Effector memory CD8-positive, alpha-beta T cell (primary cell): ENCODE measurements around the gene PER1.
"Not testable (repeated sequence)": the region's sequence is repeated elsewhere in the genome, so short reads cannot be mapped to it uniquely, and the experiment has no call there.

Experiments
- ATAC-seq: fragments of 150-1000 bp; cut with Tn5 transposase; replicated peaks from 2 replicates; pipeline ENCODE4 v1.10.0; 2021; ENCODE audit warnings: mild to moderate bottlenecking, moderate library complexity
- DNase-seq, 3 experiments: peaks; one replicate each; pipeline ENCODE4 v3.0.0; 2021
- H3K27ac Mint-ChIP-seq, 2 donors: one replicate each; pipeline ENCODE4 v1.8.0; 2022; ENCODE audit warnings: mild to moderate bottlenecking in 2 of 2, mixed read lengths in 2 of 2, moderate library complexity in 2 of 2
- H3K27me3 Mint-ChIP-seq, 2 donors: one replicate each; pipeline ENCODE4 v1.8.0; 2022; ENCODE audit warnings: mixed read lengths in 2 of 2
- H3K36me3 Mint-ChIP-seq: one replicate; pipeline ENCODE4 v1.8.0; 2022; ENCODE audit warnings: mild to moderate bottlenecking, moderate library complexity, mixed read lengths; ENCODE audit not compliant: insufficient read depth
- H3K4me1 Mint-ChIP-seq, 2 donors: one replicate each; pipeline ENCODE4 v1.8.0; 2022; ENCODE audit warnings: low read depth in 2 of 2, mixed read lengths in 2 of 2
- H3K4me3 Mint-ChIP-seq, 2 donors: one replicate each; pipeline ENCODE4 v1.8.0; 2022; ENCODE audit warnings: mild to moderate bottlenecking in 2 of 2, mixed read lengths in 2 of 2, moderate library complexity in 2 of 2
- H3K9me3 Mint-ChIP-seq, 2 donors: one replicate each; pipeline ENCODE4 v1.8.0; 2022; ENCODE audit warnings: mixed read lengths in 2 of 2

PER1 gene

DNA sequence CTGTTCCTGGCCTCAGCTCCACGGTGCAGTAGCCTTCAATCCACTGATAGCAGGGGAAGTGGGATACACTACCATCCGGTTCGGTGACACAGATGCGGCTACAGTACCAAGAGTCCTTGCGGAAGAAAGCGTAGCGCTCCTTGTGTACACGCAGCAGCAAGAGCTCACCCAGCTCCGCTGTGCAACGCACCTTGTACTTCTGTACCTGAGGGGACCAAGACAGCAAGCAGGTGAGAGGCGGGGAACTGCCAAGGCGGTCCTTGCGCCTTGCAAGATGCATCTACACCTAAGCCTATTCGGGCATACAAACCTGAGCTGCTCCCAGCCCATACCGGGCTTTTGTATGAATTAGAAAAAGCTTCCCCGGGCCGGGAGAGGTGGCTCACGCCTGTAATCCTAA lies 35.4 kb downstream of the PER1 start:
- ATAC-seq (no peak), DNase-seq (no peak)
- Mint-ChIP-seq H3K9me3 (peaks cover 3 to 5% of the 10 kb centered on the region in 2 donors), H3K4me3 (peak overlapping the region in 1 of 2 donors; percentile 92), H3K27me3 (peaks cover 45 to 92% of the 10 kb centered on the region in 2 donors), H3K36me3 (peaks cover 40% of the 10 kb centered on the region), H3K4me1 (peaks cover 35 to 36% of the 10 kb centered on the region in 2 donors), H3K27ac (no peak overlapping the region)

GRCh38 chr17:8110907-8111306 lies 41.3 kb downstream of the PER1 start:
- DNase-seq, result no peak
- no peak overlapping the region for H3K27ac Mint-ChIP-seq
- H3K4me3 Mint-ChIP-seq, result no peak overlapping the region
- no peaks in the 10 kb centered on the region for H3K36me3 Mint-ChIP-seq
- no peak for ATAC-seq
- no peaks in the 10 kb centered on the region for H3K9me3 Mint-ChIP-seq
- peaks cover 0 to 4% of the 10 kb centered on the region in 2 donors for H3K4me1 Mint-ChIP-seq
- H3K27me3 Mint-ChIP-seq, result peaks cover 54 to 65% of the 10 kb centered on the region in 2 donors

- ATAC-seq, result no peak
- Mint-ChIP-seq H3K36me3 (no peaks in the 10 kb centered on the region), H3K27me3 (peaks cover 49 to 63% of the 10 kb centered on the region in 2 donors), H3K9me3 (no peaks in the 10 kb centered on the region), H3K4me1 (peaks cover 0 to 4% of the 10 kb centered on the region in 2 donors), H3K4me3 (no peak overlapping the region), H3K27ac (no peak overlapping the region)
- no peak for DNase-seq
Observed at GRCh38 chr17:8110456-8110804, 41.8 kb downstream of the PER1 start.

GRCh38 chr17:8109661-8110455 lies 42.3 kb downstream of the PER1 start:
- Mint-ChIP-seq H3K27me3 (peaks cover 43 to 57% of the 10 kb centered on the region in 2 donors), H3K4me1 (peaks cover 0 to 4% of the 10 kb centered on the region in 2 donors), H3K36me3 (no peaks in the 10 kb centered on the region), H3K9me3 (no peaks in the 10 kb centered on the region), H3K27ac (no peak overlapping the region), H3K4me3 (peak overlapping the region; percentile 47 to 50)
- peak; percentile 99 for ATAC-seq
- DNase-seq, result peak; percentile 74 to 77 (median 76)

- peak overlapping the region; percentile 47 to 50 for H3K4me3 Mint-ChIP-seq
- no peaks in the 10 kb centered on the region for H3K9me3 Mint-ChIP-seq
- peaks cover 36 to 50% of the 10 kb centered on the region in 2 donors for H3K27me3 Mint-ChIP-seq
Observed at GRCh38 chr17:8108972-8109660, 43.1 kb downstream of the PER1 start.

DNA sequence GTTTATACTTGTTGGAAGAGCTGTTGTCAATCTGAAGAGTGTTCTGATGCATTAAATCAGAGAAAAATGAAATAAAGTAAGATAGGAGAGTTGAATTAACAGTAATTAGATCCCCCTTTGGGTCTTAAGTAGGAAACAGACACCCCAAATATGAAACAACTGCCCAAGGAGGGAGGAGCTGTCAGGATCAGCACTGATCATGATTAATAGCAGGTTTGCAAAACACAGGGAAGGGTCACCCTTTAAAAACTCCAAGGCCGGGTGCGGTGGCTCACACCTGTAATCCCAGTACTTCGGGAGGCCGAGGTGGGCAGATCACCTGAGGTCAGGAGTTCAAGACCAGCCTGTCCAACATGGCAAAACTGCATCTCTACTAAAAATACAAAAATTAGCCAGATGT lies 45.2 kb downstream of the PER1 start:
- ATAC-seq, H3K36me3 Mint-ChIP-seq, H3K27ac Mint-ChIP-seq, H3K9me3 Mint-ChIP-seq, DNase-seq, H3K4me1 Mint-ChIP-seq, H3K4me3 Mint-ChIP-seq: not testable (repeated sequence)
- H3K27me3 Mint-ChIP-seq, result peaks cover 17 to 35% of the 10 kb centered on the region in 2 donors

More at GRCh38 chr17:8108972-8109660, 43.1 kb downstream of the PER1 start:
- ATAC-seq (no peak), DNase-seq (no peak)
- Mint-ChIP-seq H3K27ac (no peak overlapping the region), H3K4me1 (peaks cover 0 to 4% of the 10 kb centered on the region in 2 donors), H3K36me3 (no peaks in the 10 kb centered on the region)

GRCh38 chr17:8105957-8106398 lies 46.2 kb downstream of the PER1 start:
- Mint-ChIP-seq H3K4me3 (no peak overlapping the region), H3K27ac (no peak overlapping the region), H3K9me3 (no peaks in the 10 kb centered on the region), H3K27me3 (peaks cover 10 to 25% of the 10 kb centered on the region in 2 donors), H3K4me1 (peaks cover 0 to 4% of the 10 kb centered on the region in 2 donors), H3K36me3 (no peaks in the 10 kb centered on the region)
- DNase-seq (no peak), ATAC-seq (no peak)

DNA sequence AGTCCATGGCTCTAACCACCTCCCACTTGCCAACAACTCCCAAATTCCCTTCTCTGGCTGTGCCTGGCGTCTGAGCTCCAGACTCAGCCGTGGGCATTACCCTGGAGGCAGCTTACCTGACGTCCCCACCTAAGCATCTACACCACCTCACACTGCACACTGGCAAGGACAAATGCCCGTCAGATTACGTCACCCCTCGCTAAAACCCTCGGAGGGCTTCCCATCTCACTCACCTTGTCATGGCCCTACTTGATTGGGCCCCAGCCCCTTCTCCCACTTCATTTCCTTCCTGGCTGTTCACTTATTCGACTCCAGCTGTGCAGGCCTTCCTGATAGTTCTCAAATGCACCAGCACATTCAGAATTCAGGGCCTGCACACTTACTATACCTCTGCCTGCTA lies 47.3 kb downstream of the PER1 start:
- H3K9me3 Mint-ChIP-seq, result no peaks in the 10 kb centered on the region
- no peak for ATAC-seq
- H3K36me3 Mint-ChIP-seq, result no peaks in the 10 kb centered on the region
- peaks cover 5 to 20% of the 10 kb centered on the region in 2 donors for H3K27me3 Mint-ChIP-seq
- H3K27ac Mint-ChIP-seq, result no peak overlapping the region
- H3K4me1 Mint-ChIP-seq, result no peaks in the 10 kb centered on the region
- no peak overlapping the region for H3K4me3 Mint-ChIP-seq
- DNase-seq, result no peak

DNA sequence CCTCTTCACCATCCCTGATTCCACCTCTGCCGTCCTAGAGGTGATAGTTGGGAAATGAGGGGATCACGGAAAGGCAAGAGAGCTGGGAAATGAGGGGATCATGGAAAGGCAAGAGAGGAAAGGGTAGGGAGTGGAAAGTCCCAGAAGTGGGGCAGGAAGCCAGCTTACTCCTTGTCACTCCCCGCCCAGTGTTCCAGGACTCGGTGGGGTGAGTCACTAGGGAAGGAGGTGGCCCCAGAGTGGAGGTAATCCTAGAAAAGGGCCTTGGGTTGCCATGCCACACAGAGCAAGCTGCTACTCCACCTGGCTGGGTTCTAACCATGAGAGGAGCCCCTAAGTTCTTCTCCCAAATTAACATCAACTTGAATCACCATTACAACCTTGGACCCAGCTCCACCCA lies 48.7 kb downstream of the PER1 start:
- DNase-seq (no peak), ATAC-seq (no peak)
- H3K27me3 Mint-ChIP-seq, result peaks cover 0 to 13% of the 10 kb centered on the region in 2 donors
- no peaks in the 10 kb centered on the region for H3K9me3 Mint-ChIP-seq
- H3K4me3 Mint-ChIP-seq, result no peak overlapping the region
- H3K4me1 Mint-ChIP-seq, result no peaks in the 10 kb centered on the region
- H3K27ac Mint-ChIP-seq, result no peak overlapping the region
- no peaks in the 10 kb centered on the region for H3K36me3 Mint-ChIP-seq

DNA sequence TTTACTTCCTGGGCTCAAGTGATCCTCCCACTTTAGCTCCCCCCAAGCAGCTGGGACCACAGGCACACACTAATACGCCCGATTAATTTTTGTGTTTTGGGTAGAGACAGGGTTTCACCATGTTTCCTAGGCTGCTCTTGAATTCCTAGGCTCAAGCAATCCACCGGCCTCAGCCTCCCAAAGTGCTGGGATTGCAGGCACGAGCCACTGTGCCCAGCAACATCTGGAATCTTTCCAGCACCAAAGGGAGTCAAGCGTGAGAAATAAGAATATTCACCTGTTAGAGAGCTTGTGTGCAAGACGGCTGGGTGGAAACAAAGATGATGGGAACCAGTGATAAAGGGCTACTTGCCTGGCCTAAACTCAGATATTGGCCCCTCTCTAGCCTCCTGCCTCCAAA lies 50.5 kb downstream of the PER1 start:
- DNase-seq, result no peak
- Mint-ChIP-seq H3K27me3 (peaks cover 0 to 23% of the 10 kb centered on the region in 2 donors), H3K4me3 (no peak overlapping the region), H3K4me1 (no peaks in the 10 kb centered on the region), H3K9me3 (no peaks in the 10 kb centered on the region), H3K27ac (no peak overlapping the region), H3K36me3 (no peaks in the 10 kb centered on the region)
- ATAC-seq, result no peak

- Mint-ChIP-seq H3K4me1 (no peaks in the 10 kb centered on the region), H3K9me3 (no peaks in the 10 kb centered on the region), H3K27ac (no peak overlapping the region), H3K36me3 (no peaks in the 10 kb centered on the region), H3K27me3 (peaks cover 9 to 27% of the 10 kb centered on the region in 2 donors), H3K4me3 (no peak overlapping the region)
- DNase-seq, result no peak
- ATAC-seq, result no peak
Observed at GRCh38 chr17:8100763-8101162, 51.4 kb downstream of the PER1 start.

GRCh38 chr17:8100111-8100510 lies 52.1 kb downstream of the PER1 start:
- no peak for ATAC-seq
- no peaks in the 10 kb centered on the region for H3K4me1 Mint-ChIP-seq
- H3K9me3 Mint-ChIP-seq, result no peaks in the 10 kb centered on the region
- no peak overlapping the region for H3K27ac Mint-ChIP-seq
- no peak for DNase-seq
- no peak overlapping the region for H3K4me3 Mint-ChIP-seq
- H3K36me3 Mint-ChIP-seq, result peaks cover 3% of the 10 kb centered on the region
- peaks cover 15 to 32% of the 10 kb centered on the region in 2 donors for H3K27me3 Mint-ChIP-seq

DNA sequence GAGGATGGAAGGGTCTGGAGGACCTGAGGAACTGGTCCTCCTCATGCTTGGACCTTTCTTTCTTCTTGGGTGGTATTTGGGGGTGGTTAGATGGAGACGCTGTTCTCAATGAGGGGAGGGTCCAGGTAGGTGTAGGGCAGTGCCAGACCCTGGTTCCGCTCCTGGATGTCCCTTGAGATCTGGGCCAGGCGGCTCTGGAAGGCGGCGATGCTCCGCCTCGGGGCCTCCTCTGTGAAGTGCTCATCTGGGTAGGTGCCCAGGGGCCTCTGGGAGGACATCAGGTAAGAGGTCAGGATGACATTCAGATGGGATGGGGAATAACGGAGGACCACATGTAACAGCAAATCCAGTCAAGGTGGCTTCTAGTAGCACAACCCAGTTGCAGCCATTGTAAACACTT lies 55.7 kb downstream of the PER1 start:
- DNase-seq (no peak), ATAC-seq (no peak)
- Mint-ChIP-seq H3K27me3 (peaks cover 24 to 48% of the 10 kb centered on the region in 2 donors), H3K27ac (no peak overlapping the region), H3K4me1 (peaks cover 4% of the 10 kb centered on the region in 2 donors), H3K36me3 (peaks cover 10% of the 10 kb centered on the region), H3K4me3 (no peak overlapping the region), H3K9me3 (no peaks in the 10 kb centered on the region)

GRCh38 chr17:8095361-8095760 lies 56.8 kb downstream of the PER1 start:
- no peaks in the 10 kb centered on the region for H3K9me3 Mint-ChIP-seq
- H3K27ac Mint-ChIP-seq, result no peak overlapping the region
- no peak overlapping the region for H3K4me3 Mint-ChIP-seq

More at GRCh38 chr17:8095361-8095760, 56.8 kb downstream of the PER1 start:
- H3K4me1 Mint-ChIP-seq, result peaks cover 4% of the 10 kb centered on the region in 2 donors
- ATAC-seq (no peak), DNase-seq (no peak)
- peaks cover 10% of the 10 kb centered on the region for H3K36me3 Mint-ChIP-seq
- peaks cover 35 to 59% of the 10 kb centered on the region in 2 donors for H3K27me3 Mint-ChIP-seq
